HepG2 (cell line): ENCODE results near the gene LRBA.

Experiments
- FOSL1 ChIP-seq: sonication (generic); formaldehyde crosslinking; IDR thresholded peaks from 2 replicates; pipeline ENCODE4 v1.9.0; 2021; ENCODE audit warnings: missing genetic modification reagents, borderline replicate concordance
- FOXM1 ChIP-seq: sonication (generic); formaldehyde crosslinking; IDR thresholded peaks from 2 replicates; pipeline ENCODE4 v1.5.0; 2020; ENCODE audit warnings: missing genetic modification reagents
- MTA3 ChIP-seq: sonication (generic); formaldehyde crosslinking; IDR thresholded peaks from 2 replicates; pipeline ENCODE4 v1.4.0; 2020; ENCODE audit warnings: missing genetic modification reagents
- POLR2AphosphoS5 ChIP-seq: IDR thresholded peaks from 2 replicates; pipeline ENCODE4 v1.6.1; 2012; ENCODE audit warnings: low read depth, low read length
- ZFX ChIP-seq: sonication (generic); formaldehyde crosslinking; IDR thresholded peaks from 2 replicates; pipeline ENCODE4 v1.4.0; 2020; ENCODE audit warnings: mild to moderate bottlenecking, low read depth, missing genetic modification reagents, moderate library complexity
- ZNF142 ChIP-seq: sonication (generic); formaldehyde crosslinking; IDR thresholded peaks from 2 replicates; pipeline ENCODE4 v1.4.0; 2020; ENCODE audit warnings: missing genetic modification reagents

DNA sequence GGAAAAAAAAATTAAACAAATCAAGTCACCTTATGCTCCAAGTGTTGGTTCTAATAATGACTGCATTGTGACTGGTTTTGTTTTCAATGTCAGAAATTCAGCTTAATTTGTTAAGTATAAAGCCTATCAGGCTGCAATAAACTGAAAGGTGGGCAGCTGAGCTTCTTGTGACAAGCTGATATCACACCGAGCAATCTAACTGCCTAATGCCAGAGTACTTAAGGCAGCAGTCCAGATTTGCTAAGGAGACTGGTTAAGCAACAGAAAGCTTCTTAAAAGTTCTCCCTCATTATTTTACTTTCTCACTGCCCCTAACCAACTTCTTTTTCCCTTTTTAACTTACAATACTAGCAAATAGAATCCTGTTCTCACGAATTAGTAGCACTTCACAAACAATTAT lies 232.2 kb downstream of the LRBA start:
- TF ChIP-seq ZNF142 (CRISPR knock-in tag): no peak
- no peak for TF ChIP-seq FOXM1
- no peak for TF ChIP-seq ZFX (CRISPR knock-in tag)
- no peak for TF ChIP-seq FOSL1
- TF ChIP-seq POLR2AphosphoS5: no peak
- no peak for TF ChIP-seq MTA3 (CRISPR knock-in tag)
